Activated CD4-positive, alpha-beta T cell treated with anti-CD3 and anti-CD28 coated beads, Interleukin-2, amount 50 U/mL, for 1 hour (primary cell): ENCODE results near the gene ZNF778.
"Not testable (repeated sequence)": the region's sequence is repeated elsewhere in the genome, so short reads cannot be mapped to it uniquely, and the experiment has no call there.

Experiments used
- DNase-seq: peaks from one replicate; pipeline ENCODE4 v3.0.0-alpha.2; 2020

Gene ZNF778

GRCh38 chr16:89219365-89219764 lies 1.9 kb downstream of the ZNF778 start:
- DNase-seq: no peak

- no peak for DNase-seq
Observed at GRCh38 chr16:89221604-89222003, 4.1 kb downstream of the ZNF778 start.

GRCh38 chr16:89222931-89223330 lies 5.4 kb downstream of the ZNF778 start:
- no peak for DNase-seq

- no peak for DNase-seq
Observed at GRCh38 chr16:89224665-89225064, 7.2 kb downstream of the ZNF778 start.

DNA sequence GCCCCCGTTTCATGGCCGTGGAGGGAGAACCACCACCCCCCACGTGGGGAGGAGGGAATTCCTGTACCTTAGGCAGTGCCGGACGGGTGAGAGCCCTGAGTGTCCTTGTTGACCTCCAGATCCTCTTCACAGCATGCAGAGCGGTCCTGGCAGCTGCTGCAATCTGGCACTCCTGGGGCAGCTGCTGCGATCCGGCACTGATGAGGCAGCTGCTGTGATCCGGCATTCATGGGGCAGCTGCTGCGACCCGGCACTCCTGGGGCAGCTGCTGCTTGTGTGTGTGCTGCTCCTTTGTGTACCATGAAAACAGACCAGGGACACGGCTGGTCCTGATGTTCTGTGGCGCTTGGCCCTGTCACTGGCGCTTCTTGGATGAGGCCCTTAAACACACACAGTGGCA lies 12.8 kb downstream of the ZNF778 start:
- no peak for DNase-seq

DNA sequence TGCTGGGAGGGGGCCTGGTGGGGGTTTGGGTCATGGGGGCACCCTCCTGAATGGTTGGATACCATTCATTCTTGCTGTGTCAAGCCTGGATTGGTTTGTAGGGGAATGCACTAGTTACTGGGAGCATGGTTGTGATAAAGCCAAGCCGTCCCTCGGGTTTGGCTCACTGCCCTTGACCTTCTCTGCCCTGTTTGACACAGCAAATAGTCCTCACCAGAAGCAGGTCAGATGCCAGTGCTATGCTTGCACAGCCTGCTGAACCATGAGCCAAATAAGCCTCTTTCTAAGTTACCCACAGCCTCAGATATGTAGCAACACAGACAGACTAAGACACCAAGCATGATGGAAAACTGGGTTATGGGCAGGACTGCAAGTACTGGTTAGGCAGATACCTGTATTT lies 14.6 kb downstream of the ZNF778 start:
- no peak for DNase-seq

DNA sequence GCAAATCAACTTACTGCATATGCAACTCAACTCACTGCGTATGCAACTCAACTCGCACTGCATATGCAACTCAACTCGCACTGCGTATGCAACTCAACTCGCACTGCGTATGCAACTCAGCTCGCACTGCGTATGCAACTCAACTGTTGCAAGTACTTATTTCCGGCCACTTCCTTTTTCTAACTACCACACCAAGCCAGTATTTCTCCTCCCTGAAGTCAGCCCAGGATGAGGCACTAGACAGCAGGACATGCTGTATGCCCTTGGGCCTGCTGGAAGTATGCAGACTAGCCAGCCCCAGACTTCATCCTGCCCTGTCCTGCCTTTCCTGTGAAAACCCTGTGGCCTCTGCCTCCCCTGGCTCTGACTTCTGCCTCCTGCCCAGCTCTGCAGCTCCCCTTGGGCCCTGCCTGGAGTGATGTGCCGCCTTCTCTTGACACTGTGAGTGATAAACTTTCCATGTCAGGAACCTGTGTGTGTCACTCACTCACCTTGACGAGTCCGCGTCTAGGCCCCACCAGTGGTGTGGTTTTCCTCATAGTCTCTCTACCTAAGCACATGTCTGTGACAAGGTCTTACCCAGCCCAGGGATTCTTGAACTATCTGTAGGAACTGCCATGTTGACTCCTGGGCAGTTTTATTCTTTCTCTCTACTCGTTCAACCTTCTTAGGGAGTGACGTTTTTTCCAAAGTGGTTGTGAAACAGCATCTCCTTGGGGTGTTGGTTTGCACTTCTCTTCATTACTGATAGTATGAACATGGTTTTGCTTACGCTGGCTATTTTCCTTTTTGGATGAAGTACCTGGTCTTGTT lies 16.4 kb downstream of the ZNF778 start:
- DNase-seq: no peak

GRCh38 chr16:89237733-89238132 lies 20.2 kb downstream of the ZNF778 start:
- DNase-seq: no peak

DNA sequence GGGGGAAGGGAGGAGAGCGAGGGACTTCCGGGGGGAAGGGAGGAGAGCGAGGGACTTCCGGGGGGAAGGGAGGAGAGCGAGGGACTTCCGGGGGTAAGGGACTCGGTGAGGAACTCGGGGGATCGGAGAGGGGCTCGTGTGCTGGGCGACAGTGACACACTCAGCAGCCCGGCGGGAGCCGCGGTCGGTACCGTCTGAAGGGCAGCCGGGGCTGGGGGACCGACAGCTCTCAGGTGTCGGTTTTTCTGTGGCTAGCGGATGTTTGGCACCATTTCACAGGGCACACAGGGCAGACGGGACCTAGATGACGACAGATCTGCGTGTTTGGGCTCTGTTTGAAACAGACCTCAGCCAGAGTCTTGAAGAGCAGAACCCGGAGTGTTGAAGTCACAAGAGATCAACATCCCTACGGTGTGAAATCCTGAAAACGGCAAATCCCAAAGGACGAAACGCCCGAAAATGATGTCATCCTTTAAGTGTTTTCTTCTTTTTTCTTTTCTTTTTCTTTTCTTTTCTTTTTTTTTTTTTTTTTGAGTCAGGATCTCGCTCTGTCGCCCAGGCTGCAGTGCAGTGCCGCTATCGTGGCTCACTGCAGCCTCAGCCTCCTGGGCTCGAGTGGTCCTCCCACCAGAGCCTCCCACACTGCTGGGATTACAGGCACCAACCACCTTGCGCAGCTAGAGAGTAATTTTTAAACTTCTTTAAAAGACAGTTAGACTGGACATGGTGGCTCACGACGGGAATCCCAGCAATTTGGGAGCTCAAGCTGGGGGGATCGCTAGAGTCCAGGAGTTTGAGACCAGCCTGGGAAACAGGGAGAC lies 23.9 kb downstream of the ZNF778 start:
- DNase-seq: peak; percentile 80

- DNase-seq: no peak
Observed at GRCh38 chr16:89242795-89243200, 25.3 kb downstream of the ZNF778 start.

- DNase-seq: no peak
Observed at GRCh38 chr16:89243664-89244063, 26.2 kb downstream of the ZNF778 start.

DNA sequence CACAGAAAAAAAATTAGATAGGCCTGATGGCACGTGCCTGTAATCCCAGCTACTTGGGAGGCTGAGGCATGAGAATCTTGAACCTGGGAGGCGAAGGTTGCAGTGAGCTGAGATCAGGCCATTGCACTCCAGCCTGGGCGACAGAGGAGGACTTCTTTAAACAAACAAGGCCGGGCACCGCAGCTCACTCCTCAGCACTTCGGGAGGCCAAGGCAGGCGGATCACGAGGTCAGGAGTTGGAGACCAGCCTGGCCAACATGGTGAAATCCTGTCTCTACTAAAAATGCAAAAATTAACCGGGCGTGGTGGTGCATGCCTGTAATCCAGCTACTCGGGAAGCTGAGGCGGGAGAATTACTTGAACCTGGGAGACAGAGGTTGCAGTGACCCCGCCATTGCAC lies 26.8 kb downstream of the ZNF778 start:
- not testable (repeated sequence) for DNase-seq

DNA sequence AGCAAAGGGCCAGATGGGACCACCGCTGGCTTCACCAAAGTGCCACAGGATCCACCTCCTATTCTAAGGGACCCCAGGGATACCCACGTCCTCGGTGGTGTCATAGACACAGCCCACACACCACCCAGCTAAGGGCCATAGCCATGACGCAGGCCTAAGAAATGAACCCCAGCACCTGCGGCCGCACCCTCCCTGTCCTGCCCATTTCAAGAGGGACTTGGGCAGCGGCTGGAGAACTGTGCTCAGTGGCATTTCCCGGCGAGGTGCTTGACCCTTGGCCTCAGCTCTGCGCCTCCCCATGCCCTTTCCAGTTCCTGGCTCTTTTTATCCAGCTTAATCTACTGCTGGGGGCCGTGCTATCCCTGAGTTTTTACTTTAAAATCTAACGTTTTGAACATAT lies 27.3 kb downstream of the ZNF778 start:
- DNase-seq: no peak

DNA sequence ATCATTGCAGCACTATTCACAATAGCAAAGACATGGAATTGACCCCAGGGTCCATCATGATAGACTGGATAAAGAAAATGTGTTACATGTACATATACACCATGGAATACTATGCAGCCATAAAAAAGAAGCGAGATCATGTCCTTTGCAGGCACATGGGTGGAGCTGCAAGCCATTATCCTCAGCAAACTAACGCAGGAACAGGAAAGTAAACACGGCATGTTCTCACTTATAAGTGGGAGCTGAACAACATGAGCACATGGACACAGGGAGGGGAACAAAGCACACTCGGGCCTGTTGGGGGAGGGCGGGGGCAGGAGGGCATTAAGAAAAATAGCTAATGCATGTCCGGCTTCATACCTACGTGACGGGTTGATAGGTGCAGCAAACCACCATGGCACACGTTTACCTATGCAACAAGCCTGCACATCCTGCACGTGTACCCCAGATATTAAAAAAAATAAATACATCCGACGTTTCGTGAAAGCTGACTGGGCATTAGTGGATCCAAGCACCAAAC lies 28.9 kb downstream of the ZNF778 start:
- no peak for DNase-seq

- DNase-seq: peak; percentile 98
Observed at GRCh38 chr16:89246903-89247733, 29.6 kb downstream of the ZNF778 start.

GRCh38 chr16:89247734-89248075 lies 30.2 kb downstream of the ZNF778 start:
- DNase-seq: not testable (repeated sequence)

- no peak for DNase-seq
Observed at GRCh38 chr16:89248196-89248982, 30.9 kb downstream of the ZNF778 start.

- no peak for DNase-seq
Observed at GRCh38 chr16:89253548-89254287, 36.2 kb downstream of the ZNF778 start.

DNA sequence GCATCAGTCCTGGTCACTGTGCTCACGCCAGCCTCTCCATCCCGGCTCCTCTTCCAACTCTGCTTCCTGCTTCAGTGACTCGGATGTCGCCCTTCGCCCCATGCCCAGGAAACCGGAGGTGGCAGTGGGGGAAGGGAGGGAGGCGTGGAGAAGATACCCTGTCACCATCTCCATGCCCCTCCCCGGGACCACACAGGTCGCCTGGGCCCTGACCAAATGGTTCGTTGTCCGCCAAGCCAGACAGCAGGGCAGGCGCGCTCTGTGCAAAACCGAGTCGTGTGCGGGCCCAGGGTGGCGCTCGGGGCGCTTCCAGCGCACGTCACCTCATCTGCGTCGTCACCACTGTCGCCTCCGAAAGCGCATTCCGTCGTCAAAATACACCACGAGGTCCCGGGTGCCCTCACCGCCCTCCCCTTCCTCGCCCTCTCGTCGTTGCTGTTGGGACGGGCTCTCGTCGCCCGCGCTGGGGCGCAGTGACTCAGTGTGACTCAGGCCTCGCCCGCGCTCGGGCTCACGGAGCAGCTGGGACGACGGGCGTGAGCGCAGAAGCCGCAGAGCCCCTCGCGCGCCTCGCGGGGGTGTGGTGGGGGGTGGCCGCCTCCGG lies 39.2 kb downstream of the ZNF778 start:
- DNase-seq: peak; percentile 77

DNA sequence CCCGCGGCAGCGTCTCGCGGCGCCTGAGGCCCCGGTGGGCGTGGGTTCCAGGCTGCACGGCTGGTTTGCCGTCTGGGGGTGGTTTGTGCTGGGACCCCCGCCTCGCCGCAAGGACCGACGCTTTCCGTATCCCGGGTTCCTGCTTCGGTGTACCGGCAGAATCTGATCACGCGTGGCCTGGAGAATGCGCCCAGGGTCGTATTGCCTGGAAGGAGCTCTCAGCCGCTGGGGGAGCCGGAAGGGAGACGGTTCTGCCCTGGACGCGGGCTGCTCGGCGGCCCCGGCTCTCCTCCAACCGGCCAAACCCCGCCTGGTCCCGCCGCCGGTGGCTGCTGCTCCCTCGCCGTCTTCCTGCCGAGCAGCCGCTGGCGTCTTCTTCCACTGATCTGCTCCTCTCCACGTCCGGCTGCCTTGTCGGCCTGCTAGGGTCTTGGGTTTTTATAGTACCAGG lies 39.8 kb downstream of the ZNF778 start:
- no peak for DNase-seq
